GM12878 (cell line): ENCODE measurements around the gene KDM6A. TPM values are rescaled to one million over a fixed set of nuclear protein-coding genes. Genes with fewer than 3 reads are reported as not detected.
"Not testable (repeated sequence)": the region's sequence is repeated elsewhere in the genome, so short reads cannot be mapped to it uniquely, and the experiment has no call there.

Source experiments
- ATAC-seq: fragments of 200-7000 bp; cut with Tn5 transposase; 3 replicates; pipeline ENCODE4 v1.9.1; 2020; ENCODE audit warnings: mild to moderate bottlenecking, moderate library complexity
- BruUV-seq: library from RNA; stranded (reverse); fragments of 400-500 nt; replicated peaks from 2 replicates; lab custom pipeline; 2021; lab: Mats Ljungman, UMichigan
- CTCF ChIA-PET: fragments of 300-600 bp; sonication (Branson Sonifier 250); formaldehyde crosslinking; extraction: SDS; loops from one replicate; lab custom pipeline; 2021; ENCODE audit warnings: inconsistent platforms; lab: Yijun Ruan, JAX
- POLR2A ChIA-PET: fragments of 350-600 bp; formaldehyde crosslinking; extraction: SDS; loops from one replicate; lab custom pipeline; 2021; ENCODE audit warnings: inconsistent platforms; lab: Charles Lee
- RAD21 ChIA-PET: fragments of 300-600 bp; sonication (Branson Sonifier 250); formaldehyde crosslinking; loops from one replicate; lab custom pipeline; 2023; ENCODE audit warnings: antibody characterized with exemption; ENCODE audit not compliant: unreplicated experiment; lab: Charles Lee
- SMC1A ChIA-PET: fragments of 300-600 bp; sonication (Branson Sonifier 250); formaldehyde crosslinking; loops from one replicate; lab custom pipeline; 2023; ENCODE audit not compliant: unreplicated experiment, uncharacterized antibody; lab: Charles Lee
- DNase-seq: peaks from one replicate; pipeline ENCODE4 v3.0.0-alpha.2; 2011; ENCODE audit warnings: low read depth, low spot score
- FAIRE-seq: peaks from 3 replicates; lab custom pipeline; 2011; peaks lifted over from hg19 to GRCh38; lab: Jason Lieb, UNC
- H2AFZ ChIP-seq: 2 replicates; pipeline ENCODE4 v1.6.0; 2011; ENCODE audit warnings: low read depth, low read length, control low read depth; ENCODE audit not compliant: control insufficient read depth
- H3K27ac ChIP-seq: 2 replicates; pipeline ENCODE4 v1.5.1; 2011; ENCODE audit warnings: control low read depth; ENCODE audit not compliant: control insufficient read depth, insufficient read depth
- H3K27me3 ChIP-seq, 2 experiments: replicated peaks in 1 of 2; 2 replicates each; pipeline versions ENCODE4 v1.6.0 to v1.6.1; 2011; ENCODE audit warnings: low read length in 1 of 2; ENCODE audit not compliant: control insufficient read depth in 2 of 2, insufficient read depth in 2 of 2
- H3K36me3 ChIP-seq, 2 experiments: 2 replicates each; pipeline ENCODE4 v1.5.1; 2011; ENCODE audit warnings: low read length in 1 of 2; ENCODE audit not compliant: control insufficient read depth in 2 of 2, insufficient read depth in 2 of 2
- H3K4me1 ChIP-seq: 2 replicates; pipeline ENCODE4 v1.6.1; 2011; ENCODE audit warnings: mild to moderate bottlenecking, low read length, moderate library complexity, mixed read lengths; ENCODE audit not compliant: control insufficient read depth, insufficient read depth
- H3K4me2 ChIP-seq: 2 replicates; pipeline ENCODE4 v1.6.0; 2011; ENCODE audit warnings: control low read depth; ENCODE audit not compliant: control insufficient read depth, insufficient read depth
- H3K4me3 ChIP-seq: fragments of 200-600 bp; sonication (generic); 2 replicates; pipeline ENCODE4 v1.5.1; 2016
- H3K79me2 ChIP-seq: 2 replicates; pipeline ENCODE4 v1.6.0; 2011; ENCODE audit warnings: low read length; ENCODE audit not compliant: control insufficient read depth, insufficient read depth
- H3K9ac ChIP-seq: 2 replicates; pipeline ENCODE4 v1.8.0; 2011; ENCODE audit warnings: low read length, control low read depth, mixed read lengths; ENCODE audit not compliant: control insufficient read depth, insufficient read depth
- H3K9me3 ChIP-seq: replicated peaks from 3 replicates; pipeline ENCODE4 v1.5.1; 2011; ENCODE audit warnings: mild to moderate bottlenecking, low read length; ENCODE audit not compliant: control insufficient read depth, insufficient read depth
- H4K20me1 ChIP-seq: 2 replicates; pipeline ENCODE4 v1.6.0; 2011; ENCODE audit not compliant: control insufficient read depth, insufficient read depth
- ATF7 ChIP-seq: fragments of 450-650 bp; IDR thresholded peaks from 2 replicates; pipeline ENCODE4 v1.6.1; 2016; ENCODE audit warnings: low read depth, mild to moderate bottlenecking
- CHD4 ChIP-seq: fragments of 200-600 bp; sonication (generic); IDR thresholded peaks from 2 replicates; pipeline ENCODE4 v1.6.1; 2016; ENCODE audit warnings: mild to moderate bottlenecking
- FOS ChIP-seq: IDR thresholded peaks from 3 replicates; pipeline ENCODE4 v1.6.1; 2011; ENCODE audit warnings: borderline replicate concordance; ENCODE audit not compliant: insufficient read length; ENCODE audit errors: extremely low read depth
- GATAD2B ChIP-seq: fragments of 450-650 bp; conservative IDR thresholded peaks from 2 replicates; pipeline ENCODE4 v1.6.1; 2017; ENCODE audit warnings: low read depth, mild to moderate bottlenecking, moderate library complexity
- SREBF2 ChIP-seq: IDR thresholded peaks from 2 replicates; pipeline ENCODE4 v1.6.1; 2012; ENCODE audit warnings: mild to moderate bottlenecking, low read length
- WGBS: methylation state at CpG from one replicate; pipeline ENCODE4 v1.1.6; 2016; ENCODE audit warnings: low lambda C conversion rate; ENCODE audit not compliant: insufficient replicate concordance, insufficient coverage; ENCODE audit errors: missing lambda C conversion rate; 5-methylcytosine and 5-hydroxymethylcytosine counted together
- in situ Hi-C: fragments of 300-500 bp; cut with MboI; formaldehyde crosslinking; loops from 9 replicates; pipeline ENCODE4 v1.14.3; 2018; ENCODE audit warnings: mixed read lengths
- intact Hi-C: fragments of 100-400 bp; cut with micrococcal nuclease; formaldehyde crosslinking; loops from one replicate; pipeline ENCODE4 v1.14.2; 2022; ENCODE audit not compliant: unreplicated experiment
- polyA plus RNA-seq, 11 experiments: library from polyadenylated mRNA; depleted of rRNA in 4 of 11; unstranded in 6 of 11; stranded (reverse) in 5 of 11; fragments of >200 nt; fragmentation: Nextera tagmentation in 4 of 11; fragmentation: Illumina TruSeq in 1 of 11; extraction: Ambion mirVana in 4 of 11; extraction: Trizol in 1 of 11; gene quantifications; 1 replicate in 1 of 11; 2 replicates in 10 of 11; pipeline versions ENCODE4 v1.2.1 to v1.2.3, GENCODE V29; 2011 to 2016; ENCODE audit warnings: inconsistent platforms in 2 of 11, missing spikeins in 2 of 11, low read depth in 1 of 11
- total RNA-seq, 4 experiments: library from RNA; depleted of rRNA in 3 of 4; stranded (reverse); fragments of >200 nt in 3 of 4; fragmentation: Illumina TruSeq in 1 of 4; extraction: Trizol in 1 of 4; gene quantifications; 2 replicates each; pipeline versions ENCODE4 v1.2.1 to v1.2.3, GENCODE V29; 2013 to 2021

KDM6A gene
- total and polyA plus RNA-seq, 10 of the 15 experiments (the other 5 are each of a cell fraction or from before 2014, with no cell fraction given): 7.9 to 29.0 (median 20.4) TPM

DNA sequence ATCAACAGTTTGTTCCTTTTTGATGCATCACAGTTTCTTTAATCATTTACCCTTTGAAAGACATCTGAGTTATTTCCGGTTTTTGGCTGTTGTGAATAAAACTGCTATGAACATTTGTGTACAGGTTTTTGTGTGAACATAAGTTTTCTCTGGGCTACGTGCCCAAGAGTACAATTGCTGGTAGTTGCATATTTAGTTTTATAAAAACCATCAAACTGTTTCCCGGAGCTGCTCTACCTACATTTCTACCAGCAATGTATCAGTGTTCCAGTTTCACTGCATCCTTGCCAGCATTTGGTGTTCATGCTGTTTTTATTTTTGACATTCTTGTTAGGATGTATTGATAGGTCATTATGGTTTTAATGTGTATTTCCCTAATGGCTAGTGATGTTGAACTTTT, 17.3 kb downstream of the KDM6A start:
- in situ Hi-C loops: loop anchor here (25.0 kb wide), 2 partner anchors 172 to 872 kb away; no protein-coding TSS in a partner anchor
- Histone ChIP-seq H4K20me1 (no peaks in the 10 kb centered on the region), H2AFZ (no peak overlapping the region), H3K4me1 (no peaks in the 10 kb centered on the region), H3K27me3 (no peaks in the 10 kb centered on the region), H3K79me2 (peaks cover 75% of the 10 kb centered on the region), H3K36me3 (no peaks in the 10 kb centered on the region), H3K27ac (no peak overlapping the region), H3K9ac (no peak overlapping the region), H3K4me2 (no peak overlapping the region), H3K9me3 (no peaks in the 10 kb centered on the region; the same call in 2 of the 3 replicates), H3K4me3 (no peak overlapping the region)
- ATAC-seq (no peak), DNase-seq (no peak), FAIRE-seq (no peak)
- WGBS: 79% methylated on average over 3 of the region's 3 CpGs
- ChIA-PET CTCF (interaction anchor here (1.0 kb wide), 1 partner anchor 13 kb away, joined by 3 read pairs; no protein-coding TSS in a partner anchor), SMC1A (interaction anchor here (2.5 kb wide), 1 partner anchor 9 kb away, joined by 11 read pairs; no protein-coding TSS in a partner anchor), RAD21 (interaction anchor here (0.7 kb wide), 1 partner anchor 9 kb away, joined by 3 read pairs; no protein-coding TSS in a partner anchor), POLR2A (no interaction called here)
- TF ChIP-seq ATF7: no peak
- no peak for TF ChIP-seq FOS
- TF ChIP-seq GATAD2B: no peak
- no peak for TF ChIP-seq CHD4
- TF ChIP-seq SREBF2: no peak
- BruUV-seq: no TSS peak
- intact Hi-C loops: no loop called here

DNA sequence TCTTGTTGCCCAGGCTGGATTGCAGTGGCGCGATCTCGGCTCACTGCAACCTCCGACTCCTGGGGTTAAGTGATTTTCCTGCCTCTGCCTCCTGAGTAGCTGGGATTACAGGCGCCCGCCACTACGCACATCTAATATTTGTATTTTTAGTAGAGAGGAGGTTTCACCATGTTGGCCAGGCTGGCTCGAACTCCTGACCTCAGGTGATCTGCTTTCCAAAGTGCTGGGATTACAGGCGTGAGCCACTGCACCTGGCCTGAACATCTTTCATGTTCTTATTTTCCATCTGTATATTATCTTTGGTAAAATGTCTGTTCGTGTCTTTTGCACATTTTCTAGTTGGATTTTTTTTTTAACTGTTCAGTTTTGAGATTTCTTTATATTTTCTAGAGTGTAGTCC, 17.7 kb downstream of the KDM6A start:
- DNase-seq: not testable (repeated sequence)

More for the DNA sequence above, 17.7 kb downstream of the KDM6A start:
- H3K27me3 ChIP-seq, H3K36me3 ChIP-seq, BruUV-seq, SMC1A ChIA-PET, H3K27ac ChIP-seq, H3K4me2 ChIP-seq, H3K4me3 ChIP-seq, H3K4me1 ChIP-seq, H4K20me1 ChIP-seq, ATAC-seq, RAD21 ChIA-PET, H3K9ac ChIP-seq, H3K9me3 ChIP-seq, intact Hi-C loops, FAIRE-seq, H2AFZ ChIP-seq: not testable (repeated sequence)
- POLR2A ChIA-PET: interaction anchor here (0.6 kb wide), 1 partner anchor 68 kb away, joined by 5 read pairs; no protein-coding TSS in a partner anchor
- CTCF ChIA-PET: interaction anchor here (1.0 kb wide), 1 partner anchor 13 kb away, joined by 3 read pairs; no protein-coding TSS in a partner anchor
- in situ Hi-C loops: loop anchor here (25.0 kb wide), 2 partner anchors 172 to 872 kb away; no protein-coding TSS in a partner anchor
- 100% methylated on average over 6 of the region's 10 CpGs for WGBS
- peaks cover 77% of the 10 kb centered on the region for H3K79me2 ChIP-seq
